GM12878 (cell line): ENCODE data around the gene CHCHD3. TPM values are rescaled to one million over a fixed set of nuclear protein-coding genes. Genes with fewer than 3 reads are reported as not detected.

ENCODE experiments used
- ATAC-seq: fragments of 200-7000 bp; cut with Tn5 transposase; 3 replicates; pipeline ENCODE4 v1.9.1; 2020; ENCODE audit warnings: mild to moderate bottlenecking, moderate library complexity
- BruUV-seq: library from RNA; stranded (reverse); fragments of 400-500 nt; replicated peaks from 2 replicates; lab custom pipeline; 2021; lab: Mats Ljungman, UMichigan
- CTCF ChIA-PET: fragments of 300-600 bp; sonication (Branson Sonifier 250); formaldehyde crosslinking; extraction: SDS; loops from one replicate; lab custom pipeline; 2021; ENCODE audit warnings: inconsistent platforms; lab: Yijun Ruan, JAX
- POLR2A ChIA-PET: fragments of 350-600 bp; formaldehyde crosslinking; extraction: SDS; loops from one replicate; lab custom pipeline; 2021; ENCODE audit warnings: inconsistent platforms; lab: Charles Lee
- RAD21 ChIA-PET: fragments of 300-600 bp; sonication (Branson Sonifier 250); formaldehyde crosslinking; loops from one replicate; lab custom pipeline; 2023; ENCODE audit warnings: antibody characterized with exemption; ENCODE audit not compliant: unreplicated experiment; lab: Charles Lee
- SMC1A ChIA-PET: fragments of 300-600 bp; sonication (Branson Sonifier 250); formaldehyde crosslinking; loops from one replicate; lab custom pipeline; 2023; ENCODE audit not compliant: unreplicated experiment, uncharacterized antibody; lab: Charles Lee
- DNase-seq: peaks from one replicate; pipeline ENCODE4 v3.0.0-alpha.2; 2011; ENCODE audit warnings: low read depth, low spot score
- FAIRE-seq: peaks from 3 replicates; lab custom pipeline; 2011; peaks lifted over from hg19 to GRCh38; lab: Jason Lieb, UNC
- H2AFZ ChIP-seq: 2 replicates; pipeline ENCODE4 v1.6.0; 2011; ENCODE audit warnings: low read depth, low read length, control low read depth; ENCODE audit not compliant: control insufficient read depth
- H3K27ac ChIP-seq: 2 replicates; pipeline ENCODE4 v1.5.1; 2011; ENCODE audit warnings: control low read depth; ENCODE audit not compliant: control insufficient read depth, insufficient read depth
- H3K27me3 ChIP-seq, 2 experiments: replicated peaks in 1 of 2; 2 replicates each; pipeline versions ENCODE4 v1.6.0 to v1.6.1; 2011; ENCODE audit warnings: low read length in 1 of 2; ENCODE audit not compliant: control insufficient read depth in 2 of 2, insufficient read depth in 2 of 2
- H3K36me3 ChIP-seq, 2 experiments: 2 replicates each; pipeline ENCODE4 v1.5.1; 2011; ENCODE audit warnings: low read length in 1 of 2; ENCODE audit not compliant: control insufficient read depth in 2 of 2, insufficient read depth in 2 of 2
- H3K4me1 ChIP-seq: 2 replicates; pipeline ENCODE4 v1.6.1; 2011; ENCODE audit warnings: mild to moderate bottlenecking, low read length, moderate library complexity, mixed read lengths; ENCODE audit not compliant: control insufficient read depth, insufficient read depth
- H3K4me2 ChIP-seq: 2 replicates; pipeline ENCODE4 v1.6.0; 2011; ENCODE audit warnings: control low read depth; ENCODE audit not compliant: control insufficient read depth, insufficient read depth
- H3K4me3 ChIP-seq: fragments of 200-600 bp; sonication (generic); 2 replicates; pipeline ENCODE4 v1.5.1; 2016
- H3K79me2 ChIP-seq: 2 replicates; pipeline ENCODE4 v1.6.0; 2011; ENCODE audit warnings: low read length; ENCODE audit not compliant: control insufficient read depth, insufficient read depth
- H3K9ac ChIP-seq: 2 replicates; pipeline ENCODE4 v1.8.0; 2011; ENCODE audit warnings: low read length, control low read depth, mixed read lengths; ENCODE audit not compliant: control insufficient read depth, insufficient read depth
- H3K9me3 ChIP-seq: replicated peaks from 3 replicates; pipeline ENCODE4 v1.5.1; 2011; ENCODE audit warnings: mild to moderate bottlenecking, low read length; ENCODE audit not compliant: control insufficient read depth, insufficient read depth
- H4K20me1 ChIP-seq: 2 replicates; pipeline ENCODE4 v1.6.0; 2011; ENCODE audit not compliant: control insufficient read depth, insufficient read depth
- BRCA1 ChIP-seq: IDR thresholded peaks from 2 replicates; pipeline ENCODE4 v1.6.1; 2011; ENCODE audit warnings: low read depth, low read length, improper control_type of control experiment
- CBFB ChIP-seq: IDR thresholded peaks from 2 replicates; pipeline ENCODE4 v1.6.1; 2016; ENCODE audit warnings: antibody characterized with exemption, low read depth
- CHD4 ChIP-seq: fragments of 200-600 bp; sonication (generic); IDR thresholded peaks from 2 replicates; pipeline ENCODE4 v1.6.1; 2016; ENCODE audit warnings: mild to moderate bottlenecking
- CREB1 ChIP-seq: IDR thresholded peaks from 2 replicates; pipeline ENCODE4 v1.6.1; 2012; ENCODE audit warnings: low read depth, mild to moderate bottlenecking, inconsistent platforms
- EED ChIP-seq: sonication (generic); IDR thresholded peaks from 2 replicates; pipeline ENCODE4 v1.6.1; 2016; ENCODE audit warnings: antibody characterized with exemption, low read depth
- KDM1A ChIP-seq: fragments of 200-600 bp; sonication (generic); IDR thresholded peaks from 2 replicates; pipeline ENCODE4 v1.6.1; 2016; ENCODE audit warnings: borderline replicate concordance
- NFIC ChIP-seq: IDR thresholded peaks from 2 replicates; pipeline ENCODE4 v1.6.1; 2012; ENCODE audit warnings: low read depth, mild to moderate bottlenecking, inconsistent platforms, low read length, moderate library complexity
- PAX5 ChIP-seq: IDR thresholded peaks from 2 replicates; pipeline ENCODE4 v1.6.1; 2011; ENCODE audit warnings: low read depth, low read length, borderline replicate concordance
- PML ChIP-seq: IDR thresholded peaks from 2 replicates; pipeline ENCODE4 v1.6.1; 2012; ENCODE audit warnings: low read length, inconsistent platforms
- RB1 ChIP-seq: fragments of 450-650 bp; formaldehyde crosslinking; IDR thresholded peaks from 2 replicates; pipeline ENCODE4 v1.6.1; 2017; ENCODE audit warnings: mild to moderate bottlenecking, borderline replicate concordance
- SMAD5 ChIP-seq: IDR thresholded peaks from 2 replicates; pipeline ENCODE4 v1.6.1; 2016; ENCODE audit warnings: antibody characterized with exemption, low read depth
- SPI1 ChIP-seq: IDR thresholded peaks from 2 replicates; pipeline ENCODE4 v1.6.1; 2011; ENCODE audit warnings: low read depth, mild to moderate bottlenecking, low read length, moderate library complexity, borderline replicate concordance; ENCODE audit not compliant: insufficient read depth
- SREBF1 ChIP-seq: IDR thresholded peaks from 2 replicates; pipeline ENCODE4 v1.6.1; 2012; ENCODE audit warnings: mild to moderate bottlenecking, low read length
- YBX1 ChIP-seq: fragments of 450-650 bp; IDR thresholded peaks from 2 replicates; pipeline ENCODE4 v1.6.1; 2016; ENCODE audit warnings: antibody characterized with exemption
- ZBTB40 ChIP-seq: fragments of 450-650 bp; IDR thresholded peaks from 2 replicates; pipeline ENCODE4 v1.6.1; 2016; ENCODE audit warnings: mild to moderate bottlenecking, moderate library complexity, borderline replicate concordance
- WGBS: methylation state at CpG from one replicate; pipeline ENCODE4 v1.1.6; 2016; ENCODE audit warnings: low lambda C conversion rate; ENCODE audit not compliant: insufficient replicate concordance, insufficient coverage; ENCODE audit errors: missing lambda C conversion rate; 5-methylcytosine and 5-hydroxymethylcytosine counted together
- in situ Hi-C: fragments of 300-500 bp; cut with MboI; formaldehyde crosslinking; loops from 9 replicates; pipeline ENCODE4 v1.14.3; 2018; ENCODE audit warnings: mixed read lengths
- intact Hi-C: fragments of 100-400 bp; cut with micrococcal nuclease; formaldehyde crosslinking; loops from one replicate; pipeline ENCODE4 v1.14.2; 2022; ENCODE audit not compliant: unreplicated experiment
- polyA plus RNA-seq, 11 experiments: library from polyadenylated mRNA; depleted of rRNA in 4 of 11; unstranded in 6 of 11; stranded (reverse) in 5 of 11; fragments of >200 nt; fragmentation: Nextera tagmentation in 4 of 11; fragmentation: Illumina TruSeq in 1 of 11; extraction: Ambion mirVana in 4 of 11; extraction: Trizol in 1 of 11; gene quantifications; 1 replicate in 1 of 11; 2 replicates in 10 of 11; pipeline versions ENCODE4 v1.2.1 to v1.2.3, GENCODE V29; 2011 to 2016; ENCODE audit warnings: inconsistent platforms in 2 of 11, missing spikeins in 2 of 11, low read depth in 1 of 11
- total RNA-seq, 4 experiments: library from RNA; depleted of rRNA in 3 of 4; stranded (reverse); fragments of >200 nt in 3 of 4; fragmentation: Illumina TruSeq in 1 of 4; extraction: Trizol in 1 of 4; gene quantifications; 2 replicates each; pipeline versions ENCODE4 v1.2.1 to v1.2.3, GENCODE V29; 2013 to 2021
- TF ChIP-seq, protein P1 (sequence below): fragments of 150-350 bp; IDR thresholded peaks from 2 replicates; pipeline ENCODE4 v1.6.1; 2014; ENCODE audit warnings: mild to moderate bottlenecking, low read depth, low read length
- TF ChIP-seq, protein P2 (sequence below): fragments of 450-650 bp; IDR thresholded peaks from 2 replicates; pipeline ENCODE4 v1.6.1; 2017; ENCODE audit warnings: borderline replicate concordance
- TF ChIP-seq, protein P3 (sequence below): IDR thresholded peaks from 2 replicates; pipeline ENCODE4 v1.6.1; 2011; ENCODE audit warnings: borderline replicate concordance, low read depth, mild to moderate bottlenecking, moderate library complexity, mixed read lengths, low read length; ENCODE audit not compliant: insufficient read depth; ENCODE audit errors: extremely low read length

The CHCHD3 gene
- total and polyA plus RNA-seq, 10 of the 15 experiments (the other 5 are each of a cell fraction or from before 2014, with no cell fraction given): 38.3 to 178 (median 96.2) TPM

- H3K9ac ChIP-seq: no peak overlapping the region
- 95% methylated on average over 1 of the region's 1 CpG for WGBS
- ATAC-seq (no peak), DNase-seq (no peak), FAIRE-seq (no peak)
- peaks cover 0 to 5% of the 10 kb centered on the region in 2 experiments; a peak in 2 of 4 replicates for H3K36me3 ChIP-seq
- H3K4me1 ChIP-seq: no peaks in the 10 kb centered on the region
- ChIA-PET POLR2A (interaction anchor here (0.7 kb wide), 1 partner anchor 195 kb away, joined by 4 read pairs; no protein-coding TSS in a partner anchor), SMC1A (interaction anchor here (0.6 to 1.0 kb wide), 2 partner anchors 110 to 632 kb away, joined by 3 read pairs; no protein-coding TSS in a partner anchor), RAD21 (no interaction called here), CTCF (interaction anchor here (1.0 kb wide), 1 partner anchor 11 kb away, joined by 3 read pairs; no protein-coding TSS in a partner anchor)
- intact Hi-C loops (no loop called here), in situ Hi-C loops (no loop called here)
- H3K27me3 ChIP-seq: no peaks in the 10 kb centered on the region
- H3K9me3 ChIP-seq: no peaks in the 10 kb centered on the region
- no peak overlapping the region for H2AFZ ChIP-seq
- no peaks in the 10 kb centered on the region for H4K20me1 ChIP-seq
- H3K4me3 ChIP-seq: no peak overlapping the region
- BruUV-seq: no TSS peak
- no peak for TF ChIP-seq CREB1
- TF ChIP-seq EED: no peak
- TF ChIP-seq, protein P1, sequence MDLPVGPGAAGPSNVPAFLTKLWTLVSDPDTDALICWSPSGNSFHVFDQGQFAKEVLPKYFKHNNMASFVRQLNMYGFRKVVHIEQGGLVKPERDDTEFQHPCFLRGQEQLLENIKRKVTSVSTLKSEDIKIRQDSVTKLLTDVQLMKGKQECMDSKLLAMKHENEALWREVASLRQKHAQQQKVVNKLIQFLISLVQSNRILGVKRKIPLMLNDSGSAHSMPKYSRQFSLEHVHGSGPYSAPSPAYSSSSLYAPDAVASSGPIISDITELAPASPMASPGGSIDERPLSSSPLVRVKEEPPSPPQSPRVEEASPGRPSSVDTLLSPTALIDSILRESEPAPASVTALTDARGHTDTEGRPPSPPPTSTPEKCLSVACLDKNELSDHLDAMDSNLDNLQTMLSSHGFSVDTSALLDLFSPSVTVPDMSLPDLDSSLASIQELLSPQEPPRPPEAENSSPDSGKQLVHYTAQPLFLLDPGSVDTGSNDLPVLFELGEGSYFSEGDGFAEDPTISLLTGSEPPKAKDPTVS: no peak
- no peak for TF ChIP-seq ZBTB40
- no peak for TF ChIP-seq SREBF1
- no peak for TF ChIP-seq SMAD5
- no peak for TF ChIP-seq PML
- TF ChIP-seq, protein P2, sequence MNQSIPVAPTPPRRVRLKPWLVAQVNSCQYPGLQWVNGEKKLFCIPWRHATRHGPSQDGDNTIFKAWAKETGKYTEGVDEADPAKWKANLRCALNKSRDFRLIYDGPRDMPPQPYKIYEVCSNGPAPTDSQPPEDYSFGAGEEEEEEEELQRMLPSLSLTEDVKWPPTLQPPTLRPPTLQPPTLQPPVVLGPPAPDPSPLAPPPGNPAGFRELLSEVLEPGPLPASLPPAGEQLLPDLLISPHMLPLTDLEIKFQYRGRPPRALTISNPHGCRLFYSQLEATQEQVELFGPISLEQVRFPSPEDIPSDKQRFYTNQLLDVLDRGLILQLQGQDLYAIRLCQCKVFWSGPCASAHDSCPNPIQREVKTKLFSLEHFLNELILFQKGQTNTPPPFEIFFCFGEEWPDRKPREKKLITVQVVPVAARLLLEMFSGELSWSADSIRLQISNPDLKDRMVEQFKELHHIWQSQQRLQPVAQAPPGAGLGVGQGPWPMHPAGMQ: no peak
- TF ChIP-seq KDM1A: no peak
- TF ChIP-seq RB1: no peak
- TF ChIP-seq BRCA1: no peak
- TF ChIP-seq PAX5: no peak
- TF ChIP-seq NFIC: no peak
- no peak for TF ChIP-seq SPI1
- TF ChIP-seq, protein P3, sequence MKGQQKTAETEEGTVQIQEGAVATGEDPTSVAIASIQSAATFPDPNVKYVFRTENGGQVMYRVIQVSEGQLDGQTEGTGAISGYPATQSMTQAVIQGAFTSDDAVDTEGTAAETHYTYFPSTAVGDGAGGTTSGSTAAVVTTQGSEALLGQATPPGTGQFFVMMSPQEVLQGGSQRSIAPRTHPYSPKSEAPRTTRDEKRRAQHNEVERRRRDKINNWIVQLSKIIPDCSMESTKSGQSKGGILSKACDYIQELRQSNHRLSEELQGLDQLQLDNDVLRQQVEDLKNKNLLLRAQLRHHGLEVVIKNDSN: no peak
- no peak for TF ChIP-seq CBFB
- TF ChIP-seq CHD4: no peak
- TF ChIP-seq YBX1: no peak
- no peak overlapping the region for H3K27ac ChIP-seq
- no peak overlapping the region for H3K4me2 ChIP-seq
- no peaks in the 10 kb centered on the region for H3K79me2 ChIP-seq
Observed at GRCh38 chr7:132969520-132969919, 112.4 kb downstream of the CHCHD3 start.
